Cortex of kidney (tissue), 1 donor: ENCODE data around the gene ALDH3B1.

Experiments used
- DNase-seq: peaks from one replicate; lab custom pipeline; 2025; lab: John Stamatoyannopoulos, UW

ALDH3B1 gene

DNA sequence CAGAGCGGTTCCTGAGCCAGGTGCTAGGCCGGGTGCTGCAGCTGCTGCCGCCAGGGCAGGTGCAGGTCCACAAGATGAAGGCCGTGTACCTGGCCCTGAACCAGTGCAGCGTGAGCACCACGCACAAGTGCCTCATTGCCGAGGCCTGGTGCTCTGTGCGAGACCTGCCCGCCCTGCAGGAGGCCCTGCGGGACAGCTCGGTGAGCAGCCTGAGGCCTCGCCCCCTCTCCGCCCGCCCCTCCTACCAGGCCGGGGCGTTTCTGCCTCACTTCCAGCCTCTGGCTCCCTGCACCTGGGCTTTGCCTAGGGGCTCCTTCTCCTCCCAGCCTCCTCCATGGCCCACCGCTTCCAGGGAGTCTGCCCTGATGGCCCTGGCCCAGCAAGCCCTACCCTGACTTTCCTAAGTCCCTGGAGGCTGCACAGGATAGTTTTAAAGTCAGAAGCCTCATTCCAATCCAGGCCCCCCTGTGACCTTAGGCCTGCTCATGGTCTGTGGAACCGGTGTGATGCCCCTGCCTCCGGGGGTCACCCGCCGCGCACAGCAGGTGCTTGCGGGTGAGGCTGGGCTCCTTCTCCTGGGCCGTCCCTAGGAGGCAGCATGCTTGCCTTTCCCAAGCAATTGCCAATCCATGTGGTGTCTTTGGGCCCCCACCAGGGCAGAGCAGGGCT is 34.2 kb downstream of the ALDH3B1 start:
- DNase-seq: no peak

DNA sequence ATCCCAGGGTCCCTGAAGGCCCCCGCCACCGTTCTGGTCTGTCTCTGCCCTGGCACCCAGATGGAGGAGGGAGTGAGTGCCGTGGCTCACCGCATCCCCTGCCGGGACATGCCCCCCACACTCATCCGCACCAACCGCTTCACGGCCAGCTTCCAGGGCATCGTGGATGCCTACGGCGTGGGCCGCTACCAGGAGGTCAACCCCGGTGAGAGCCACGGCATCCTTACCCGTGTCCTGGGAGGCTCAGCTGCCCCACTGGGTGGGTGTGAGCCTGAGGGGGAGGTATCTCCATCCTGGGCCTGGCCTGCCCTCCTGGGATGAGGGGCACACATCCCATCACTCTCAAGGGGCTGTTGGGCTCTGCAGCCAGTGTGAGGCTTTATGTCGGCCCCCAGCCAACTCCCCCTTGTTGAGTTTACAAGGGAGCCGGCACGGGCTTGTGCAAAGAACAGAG is 34.8 kb downstream of the ALDH3B1 start:
- no peak for DNase-seq

GRCh38 chr11:68047437-68048290 is 37.5 kb downstream of the ALDH3B1 start:
- DNase-seq: no peak

- DNase-seq: no peak
Observed at GRCh38 chr11:68048681-68049508, 38.8 kb downstream of the ALDH3B1 start.

DNA sequence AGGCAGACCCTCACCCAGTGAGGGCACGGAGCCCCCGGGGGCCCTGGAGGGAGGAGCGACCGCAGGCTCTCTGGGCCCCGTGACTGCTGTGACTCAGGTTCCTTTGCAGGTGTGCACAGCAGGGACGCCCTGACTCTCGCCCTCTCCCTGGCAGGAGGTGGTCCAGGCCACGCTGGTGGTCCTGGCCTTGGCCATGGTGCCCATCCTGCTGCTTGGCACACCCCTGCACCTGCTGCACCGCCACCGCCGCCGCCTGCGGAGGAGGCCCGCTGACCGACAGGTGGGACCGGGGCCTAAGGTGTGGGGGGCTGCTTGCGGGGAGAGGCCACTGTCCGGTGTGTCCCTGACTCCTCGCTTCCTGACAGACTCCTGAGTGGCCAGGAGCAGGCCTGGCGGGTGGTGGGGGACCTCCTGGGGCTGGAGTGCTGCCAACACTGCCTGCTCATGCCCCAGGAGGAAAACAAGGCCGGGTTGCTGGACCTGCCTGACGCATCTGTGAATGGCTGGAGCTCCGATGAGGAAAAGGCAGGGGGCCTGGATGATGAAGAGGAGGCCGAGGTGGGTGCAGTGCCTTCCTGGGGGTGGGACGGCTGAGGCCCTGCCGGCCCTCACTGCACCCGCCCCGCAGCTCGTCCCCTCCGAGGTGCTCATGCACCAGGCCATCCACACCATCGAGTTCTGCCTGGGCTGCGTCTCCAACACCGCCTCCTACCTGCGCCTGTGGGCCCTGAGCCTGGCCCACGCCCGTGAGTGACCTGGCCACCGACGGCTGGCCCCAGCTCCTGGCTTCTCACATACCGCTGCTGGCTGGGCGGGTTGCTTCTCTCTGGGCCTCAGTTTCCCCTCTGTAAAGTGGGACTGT is 39.6 kb downstream of the ALDH3B1 start:
- DNase-seq: no peak

DNA sequence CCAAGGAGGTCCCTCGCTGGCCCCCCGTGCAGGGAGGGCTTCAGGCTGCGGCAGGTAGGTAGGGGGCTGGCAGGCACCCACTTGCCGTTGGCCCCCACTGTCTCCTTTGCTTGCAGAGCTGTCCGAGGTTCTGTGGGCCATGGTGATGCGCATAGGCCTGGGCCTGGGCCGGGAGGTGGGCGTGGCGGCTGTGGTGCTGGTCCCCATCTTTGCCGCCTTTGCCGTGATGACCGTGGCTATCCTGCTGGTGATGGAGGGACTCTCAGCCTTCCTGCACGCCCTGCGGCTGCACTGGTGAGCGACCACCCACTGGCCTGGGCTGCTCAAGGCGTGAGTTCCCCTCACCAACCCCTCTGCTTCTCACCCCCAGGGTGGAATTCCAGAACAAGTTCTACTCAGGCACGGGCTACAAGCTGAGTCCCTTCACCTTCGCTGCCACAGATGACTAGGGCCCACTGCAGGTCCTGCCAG is 40.3 kb downstream of the ALDH3B1 start:
- no peak for DNase-seq

DNA sequence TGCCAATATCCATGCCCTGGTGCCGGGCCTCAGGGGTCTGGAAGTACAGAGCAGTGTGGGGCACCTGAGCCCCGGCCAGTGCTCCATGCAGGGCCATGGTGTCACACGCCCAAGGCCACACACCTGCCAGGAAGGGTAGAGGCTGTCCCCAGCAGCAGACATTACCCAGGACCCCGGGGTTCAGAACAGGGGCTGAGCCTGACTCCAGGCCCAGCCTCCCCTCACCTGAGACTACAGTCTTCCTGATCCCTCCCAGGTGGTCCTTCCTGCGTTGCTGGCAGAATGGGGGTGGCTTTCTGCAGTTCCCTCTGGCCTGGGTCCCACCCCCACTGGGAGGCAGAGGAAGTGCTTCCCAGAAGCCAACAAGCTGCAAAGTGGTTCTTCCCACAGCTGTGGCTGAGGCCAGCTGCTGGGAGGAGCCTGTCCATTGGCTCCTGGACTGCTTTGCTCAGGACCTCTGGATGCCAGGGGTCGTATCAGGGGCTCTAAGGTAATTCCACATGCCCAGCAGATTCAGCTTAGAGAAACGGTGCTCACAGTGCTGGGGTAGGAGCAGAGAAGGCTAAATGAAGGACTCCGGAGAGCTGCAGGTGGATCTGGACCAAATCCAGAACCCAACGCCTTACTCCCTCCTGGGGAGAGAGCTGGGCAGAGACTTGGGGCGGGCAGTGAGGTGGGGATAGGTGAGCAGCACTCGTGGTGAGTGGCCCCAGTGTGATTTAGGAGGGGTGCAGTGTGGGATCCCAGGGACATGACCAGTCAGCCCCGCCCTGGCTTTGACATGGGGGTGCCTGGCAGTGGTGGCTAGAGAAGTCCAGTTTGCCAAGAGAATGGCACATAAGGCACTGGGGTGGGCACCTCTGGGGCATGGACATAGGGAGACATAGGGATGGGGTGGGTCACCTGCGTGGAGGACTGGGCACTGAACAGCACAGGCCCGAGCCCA is 41.3 kb downstream of the ALDH3B1 start:
- no peak for DNase-seq

DNA sequence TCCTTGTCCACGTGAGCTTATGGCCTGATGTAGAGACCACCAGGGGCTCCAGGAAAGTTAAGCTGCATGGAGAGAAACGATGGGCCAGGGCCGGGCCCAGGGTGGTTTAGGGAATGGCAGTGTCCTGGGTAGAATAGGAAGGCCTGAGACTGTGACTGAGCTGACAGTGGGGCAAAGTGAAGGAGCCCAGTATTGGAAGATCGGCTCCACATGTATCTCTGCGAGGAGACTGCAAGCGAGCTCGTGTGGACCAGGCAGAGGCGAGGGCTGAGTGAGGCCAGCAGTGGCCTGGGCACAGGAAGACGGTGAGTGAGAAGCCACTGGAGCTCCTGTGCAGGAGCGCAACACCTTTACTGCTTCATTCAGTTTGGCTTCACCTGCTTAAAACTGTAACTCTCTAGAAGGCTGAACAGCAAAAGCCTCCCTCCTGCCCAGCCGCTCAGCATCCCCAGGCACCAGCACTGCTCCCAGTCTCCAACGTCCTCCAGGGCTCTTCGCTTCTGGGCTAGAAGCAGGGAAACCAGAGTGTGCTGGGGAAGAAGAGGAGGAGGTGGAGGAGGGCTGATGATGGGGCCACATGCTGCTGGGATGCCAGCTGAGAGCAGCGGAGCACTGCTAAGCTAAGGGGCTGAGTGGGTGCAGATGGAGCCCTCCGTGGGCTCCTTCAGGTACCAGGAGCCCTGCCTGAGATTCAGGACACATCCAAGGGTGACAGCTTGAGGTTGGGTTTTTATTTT is 42.2 kb downstream of the ALDH3B1 start:
- no peak for DNase-seq

DNA sequence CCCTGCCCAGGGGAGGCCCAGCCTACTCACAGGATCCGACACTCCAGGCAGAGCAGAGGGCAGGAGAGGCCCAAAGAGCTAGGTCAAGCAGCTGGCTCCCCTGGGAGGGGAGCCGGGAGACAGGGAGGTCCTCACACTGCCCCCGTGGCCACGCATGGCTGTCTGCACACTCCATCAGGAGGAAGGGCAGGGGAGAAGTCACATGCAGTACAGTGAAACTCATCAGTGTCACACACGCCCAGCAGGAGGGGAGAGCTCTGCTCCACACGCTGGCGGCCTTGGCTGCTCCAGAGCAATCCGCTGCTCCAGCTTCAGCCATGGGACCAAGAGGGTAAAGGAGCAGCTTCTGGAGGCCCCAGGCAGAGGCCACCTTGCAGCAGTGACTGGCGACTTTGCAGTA is 43.0 kb downstream of the ALDH3B1 start:
- no peak for DNase-seq

- DNase-seq: no peak
Observed at GRCh38 chr11:68053981-68054812, 44.1 kb downstream of the ALDH3B1 start.

DNA sequence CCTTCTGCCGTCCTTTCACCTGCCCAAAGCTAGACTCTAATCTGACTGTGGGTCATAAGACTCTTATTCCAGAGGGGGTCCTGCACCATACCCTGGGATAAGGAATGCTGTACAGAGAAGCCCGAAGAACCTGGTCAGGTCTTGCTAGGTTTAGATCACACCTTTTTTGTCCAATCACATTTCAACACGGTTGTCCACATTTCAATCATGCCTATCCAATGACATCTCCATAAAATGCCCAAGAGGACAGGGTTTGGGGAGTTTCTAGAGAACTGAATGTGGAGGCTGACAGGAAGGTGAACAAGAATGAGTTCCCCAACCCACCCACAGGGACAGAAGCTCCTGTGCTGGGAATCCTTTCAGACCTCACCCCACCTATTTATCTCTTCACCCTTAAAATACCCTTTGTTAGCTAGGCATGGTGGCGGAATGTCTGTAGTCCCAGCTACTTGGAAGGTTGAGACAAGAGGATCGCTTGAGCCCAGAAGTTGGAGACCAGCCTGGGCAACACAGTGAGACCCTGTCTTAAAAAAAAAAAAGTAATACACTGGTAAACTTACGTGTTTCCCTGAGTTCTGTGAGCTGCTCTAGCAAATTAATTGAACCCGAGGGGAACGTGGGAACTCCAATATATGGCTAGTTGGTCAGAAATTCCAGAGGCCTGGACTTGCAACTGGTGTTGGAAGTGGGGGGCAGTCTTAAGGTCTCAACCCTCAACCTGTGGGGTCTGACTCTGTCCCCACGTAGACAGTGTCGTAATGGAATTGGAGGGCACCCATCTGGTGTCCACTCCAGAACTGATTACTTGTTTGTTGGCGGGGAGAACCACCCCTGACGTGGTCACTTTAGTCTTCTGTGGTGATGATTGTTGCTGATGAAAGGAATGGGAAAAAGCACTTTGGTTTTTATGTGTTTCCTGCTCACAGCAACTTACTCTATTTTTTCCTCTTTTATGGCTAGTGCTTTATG is 46.5 kb downstream of the ALDH3B1 start:
- DNase-seq: no peak

- no peak for DNase-seq
Observed at GRCh38 chr11:68057807-68058206, 47.7 kb downstream of the ALDH3B1 start.

DNA sequence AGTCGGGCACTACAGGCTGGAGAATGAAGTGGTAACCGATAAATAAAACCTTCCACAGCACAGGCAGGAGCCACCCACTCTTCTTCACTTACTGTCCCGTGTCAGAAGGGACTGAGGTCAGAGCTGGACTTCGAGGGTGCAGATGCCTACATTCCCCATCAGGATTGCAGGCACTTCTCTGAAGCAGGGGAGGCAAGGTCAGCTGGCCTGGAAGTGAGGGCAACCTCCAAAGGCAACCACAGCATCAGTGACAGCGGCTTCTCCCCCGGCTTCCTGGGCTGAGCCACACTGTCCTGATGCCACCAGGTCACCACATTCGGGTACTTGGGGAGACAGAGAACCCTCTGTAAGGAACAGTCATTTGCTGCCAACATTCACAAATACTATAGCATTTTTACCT is 51.4 kb downstream of the ALDH3B1 start:
- no peak for DNase-seq

DNA sequence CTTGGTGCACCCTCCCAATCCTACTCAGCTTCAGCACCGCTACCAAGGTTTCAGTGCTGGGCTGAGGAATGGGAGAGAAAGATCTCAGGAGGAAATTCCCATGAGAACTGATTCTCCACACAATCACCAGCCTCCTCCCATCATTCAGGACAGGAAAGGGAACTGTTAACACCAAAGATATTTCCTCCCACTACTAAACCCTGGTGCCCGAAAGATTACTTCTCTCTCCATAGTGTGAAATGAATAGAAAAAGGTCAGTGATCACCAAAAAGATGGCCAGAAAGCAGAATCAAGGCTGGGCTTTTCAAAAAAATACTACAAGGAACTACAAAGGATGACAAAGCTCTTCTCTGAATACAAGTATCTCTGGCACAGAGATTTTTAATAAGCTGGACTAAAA is 54.8 kb downstream of the ALDH3B1 start:
- DNase-seq: no peak

GRCh38 chr11:68065841-68066240 is 55.7 kb downstream of the ALDH3B1 start:
- DNase-seq: no peak

DNA sequence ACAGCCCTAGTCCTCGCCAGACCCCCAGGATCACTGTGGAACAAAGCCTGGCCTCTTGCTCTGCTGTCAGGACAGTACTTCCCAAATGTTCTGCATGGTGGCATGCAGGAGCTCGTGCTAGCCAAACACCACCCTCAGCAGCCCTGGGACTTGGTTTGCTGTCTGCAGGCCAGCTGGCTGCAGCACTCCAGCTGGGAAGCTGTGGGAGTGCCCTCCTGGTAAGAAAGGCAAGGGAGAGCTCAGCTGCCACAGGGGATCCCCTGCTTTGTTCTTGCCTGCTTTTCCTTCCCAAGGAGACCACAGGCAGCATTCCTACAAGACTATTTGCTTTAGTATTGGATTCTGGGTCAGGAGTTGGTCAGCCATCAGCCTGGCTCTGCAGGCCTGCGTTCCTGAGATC is 56.6 kb downstream of the ALDH3B1 start:
- no peak for DNase-seq

- no peak for DNase-seq
Observed at GRCh38 chr11:68067991-68068390, 57.9 kb downstream of the ALDH3B1 start.
